ENCODE results near the gene S100P. TPM values are rescaled to one million over a fixed set of nuclear protein-coding genes. Genes with fewer than 3 reads are reported as not detected.

The S100P gene
- polyA plus RNA-seq, 3 donors = 5.4 to 11.8 (median 7.3) TPM

DNA sequence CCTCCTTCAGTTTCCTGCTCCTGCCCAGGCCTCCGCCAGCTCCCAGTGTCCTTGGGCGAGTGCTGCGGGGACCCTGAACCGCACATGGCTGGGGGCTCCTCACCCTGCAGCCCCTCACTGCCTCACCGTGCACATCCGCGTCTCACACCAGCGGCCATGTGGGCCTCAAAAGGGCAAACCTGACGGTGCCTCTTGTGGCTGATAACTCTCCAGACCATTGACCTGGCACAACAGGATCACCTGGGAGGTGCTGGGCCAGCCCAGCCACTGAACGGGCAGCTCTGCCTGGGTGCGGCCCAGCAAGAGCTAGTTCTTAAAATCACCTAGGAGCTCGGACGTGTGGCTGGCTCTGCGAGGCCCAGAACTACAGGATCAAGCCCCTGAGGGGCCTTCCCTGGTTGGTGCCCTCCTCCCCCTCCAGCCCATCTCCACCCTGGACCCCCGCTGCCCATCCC lies 4.1 kb upstream of the S100P start:
- no peak for DNase-seq (ENCODE audit: extremely low read depth in 1 of 11, low read depth in 9 of 11, low spot score in 4 of 11)

DNA sequence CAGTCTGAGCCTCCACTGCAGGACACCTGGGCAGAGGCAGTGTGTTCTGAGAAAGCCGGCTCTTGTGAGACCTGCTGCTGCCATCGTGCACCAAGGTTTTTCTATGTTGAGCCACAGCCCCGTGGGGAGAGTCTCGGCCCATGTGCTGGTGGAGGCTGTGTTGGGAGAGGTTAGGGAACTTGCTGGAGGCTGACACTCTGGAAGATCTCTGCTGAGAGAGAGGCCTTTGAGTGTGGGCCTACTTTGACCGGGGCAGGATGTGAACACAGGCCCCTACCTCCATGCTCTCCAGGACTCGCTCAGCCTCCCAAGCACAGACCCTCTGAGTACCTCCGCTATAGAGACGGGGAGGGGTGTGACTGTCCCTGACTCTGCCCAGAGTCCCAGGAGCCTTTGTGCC lies 1.3 kb upstream of the S100P start:
- no peak for DNase-seq (ENCODE audit: extremely low read depth in 1 of 11, low read depth in 9 of 11, low spot score in 4 of 11)

DNA sequence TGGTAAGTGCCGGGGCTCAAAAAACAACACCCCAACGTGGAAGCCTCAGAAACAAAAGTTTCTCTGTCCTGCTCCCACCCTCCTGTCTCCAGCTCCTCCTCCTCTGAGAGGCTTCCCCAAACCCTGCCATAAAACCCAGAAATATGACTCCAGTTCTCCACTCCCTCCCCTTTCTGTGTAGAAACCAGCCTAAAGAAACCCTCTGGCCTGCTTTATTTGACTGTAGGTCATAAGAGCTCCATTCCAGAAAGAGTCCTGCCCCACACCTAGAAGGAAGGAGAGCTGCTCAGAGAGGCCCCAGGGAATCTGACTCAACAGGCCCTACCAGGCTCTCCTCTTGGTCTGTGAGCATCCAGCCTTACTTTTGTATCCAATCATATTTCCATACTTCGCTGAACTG lies 872 bp upstream of the S100P start:
- DNase-seq (ENCODE audit: extremely low read depth in 1 of 11, low read depth in 9 of 11, low spot score in 4 of 11) = peak in 1 of 11 donors; percentile 34

- DNase-seq (ENCODE audit: extremely low read depth in 1 of 11, low read depth in 9 of 11, low spot score in 4 of 11) = no peak
Measured at GRCh38 chr4:6694177-6694901, 661 bp downstream of the S100P start.

DNA sequence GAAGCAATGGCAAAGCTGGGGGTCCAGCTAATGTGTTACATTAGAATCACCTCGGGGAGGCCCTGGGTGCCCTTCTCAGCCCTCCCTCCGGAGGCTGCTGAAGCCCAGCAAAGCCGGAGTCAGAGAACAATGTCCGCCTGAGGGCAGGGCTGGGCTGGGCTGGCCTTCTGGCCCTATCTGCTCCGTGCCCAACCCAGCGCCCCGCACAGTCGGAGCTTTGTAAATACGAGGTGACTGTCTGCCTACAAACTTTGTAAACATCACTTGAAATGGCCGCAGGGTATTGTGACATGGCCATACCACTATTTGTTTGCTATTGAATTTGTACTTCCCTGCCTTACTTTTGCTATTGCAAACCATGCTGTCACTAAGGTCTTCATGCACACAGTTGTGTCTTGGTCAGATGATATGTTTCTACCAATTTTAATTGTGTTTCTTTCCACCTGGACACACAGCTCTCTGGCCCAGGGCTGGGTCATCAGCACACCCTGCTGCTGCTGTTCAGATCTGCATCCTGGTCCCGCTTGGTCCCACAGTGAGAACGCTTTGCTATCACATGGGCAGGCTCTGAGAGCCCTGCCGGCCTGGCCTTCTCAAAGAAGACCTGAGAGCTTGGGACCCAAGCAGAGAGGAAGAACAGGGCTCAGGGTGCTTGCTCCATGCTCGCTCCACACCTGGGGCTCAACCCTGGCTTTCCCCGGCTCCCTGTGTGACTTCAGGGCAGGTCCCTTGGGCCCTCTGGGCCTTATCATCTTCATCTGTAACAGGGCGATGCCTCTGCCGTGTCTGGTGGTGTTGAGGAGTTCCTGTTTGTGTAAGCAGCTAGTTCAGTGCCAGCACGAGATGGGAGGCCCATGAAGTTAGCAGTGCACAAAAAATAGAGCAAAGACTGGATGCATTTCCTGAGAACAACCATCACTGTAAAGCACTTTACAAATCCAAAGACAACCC lies 2.3 kb downstream of the S100P start:
- no peak for DNase-seq (ENCODE audit: extremely low read depth in 1 of 11, low read depth in 9 of 11, low spot score in 4 of 11)

- DNase-seq (ENCODE audit: extremely low read depth in 1 of 11, low read depth in 9 of 11, low spot score in 4 of 11) = no peak
Measured at GRCh38 chr4:6696611-6697010, 2.9 kb downstream of the S100P start.

DNA sequence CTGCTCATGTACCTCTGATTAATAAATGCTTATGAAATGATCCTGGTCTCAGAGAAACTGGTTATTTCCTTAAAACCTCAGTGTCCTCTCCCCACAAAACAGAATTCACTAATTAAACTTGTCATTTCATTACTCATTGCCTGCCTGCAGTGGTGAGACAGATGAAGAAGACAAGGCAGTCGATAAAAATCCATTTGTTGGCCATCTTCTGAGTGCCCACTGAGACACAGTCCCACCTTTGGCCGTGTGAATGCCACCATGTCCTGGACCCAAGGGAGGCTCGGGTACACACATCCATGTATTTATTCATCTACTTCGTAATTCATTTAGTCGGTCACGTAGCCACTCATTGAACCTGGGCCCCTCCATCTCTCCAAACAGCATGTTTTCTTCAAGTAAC lies 3.5 kb downstream of the S100P start:
- no peak for DNase-seq (ENCODE audit: extremely low read depth in 1 of 11, low read depth in 9 of 11, low spot score in 4 of 11)

DNA sequence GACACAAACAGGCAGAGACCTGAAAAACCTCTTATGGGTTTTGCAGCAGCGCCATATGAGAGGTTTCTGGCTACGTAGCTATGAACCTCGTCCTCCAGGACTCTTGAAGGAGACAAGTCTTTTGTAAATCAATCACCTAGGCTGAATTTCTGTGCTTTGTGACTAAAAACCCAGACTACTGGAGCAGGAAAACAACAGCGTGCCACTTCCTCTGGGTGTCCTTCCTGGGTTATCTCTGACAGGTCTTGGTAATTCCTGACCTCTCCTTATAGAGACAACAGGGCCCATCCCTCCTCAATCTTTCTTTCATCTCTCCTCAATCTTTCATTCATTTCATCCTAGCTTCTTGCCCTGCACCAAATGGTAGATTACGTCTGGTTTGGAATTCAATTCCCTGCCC lies 5.7 kb downstream of the S100P start:
- no peak for DNase-seq (ENCODE audit: extremely low read depth in 1 of 11, low read depth in 9 of 11, low spot score in 4 of 11)

GRCh38 chr4:6699903-6700302 lies 6.2 kb downstream of the S100P start:
- DNase-seq (ENCODE audit: extremely low read depth in 1 of 11, low read depth in 9 of 11, low spot score in 4 of 11) = no peak

DNA sequence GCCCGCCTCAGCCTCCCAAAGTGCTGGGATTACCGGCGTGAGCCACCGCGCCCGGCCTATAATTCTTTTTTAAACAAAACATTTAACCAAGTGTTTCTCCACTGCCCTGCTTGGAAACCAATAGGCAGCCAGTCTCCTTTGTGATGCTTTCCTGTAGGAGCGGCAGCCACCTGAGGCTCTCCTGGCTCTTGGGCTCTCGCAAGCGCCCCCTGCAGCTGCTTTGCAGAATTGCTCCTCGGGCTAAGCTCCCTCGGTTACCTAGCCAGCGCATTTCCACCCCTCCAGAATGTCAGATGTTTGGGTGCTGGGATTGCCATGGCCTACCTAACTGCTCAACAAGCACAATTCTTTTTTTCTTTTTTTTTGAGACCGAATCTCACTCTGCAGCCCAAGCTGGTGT lies 7.7 kb downstream of the S100P start:
- DNase-seq (ENCODE audit: extremely low read depth in 1 of 11, low read depth in 9 of 11, low spot score in 4 of 11) = no peak

- no peak for DNase-seq (ENCODE audit: extremely low read depth in 1 of 11, low read depth in 9 of 11, low spot score in 4 of 11)
Measured at GRCh38 chr4:6702761-6703160, 9.1 kb downstream of the S100P start.

DNA sequence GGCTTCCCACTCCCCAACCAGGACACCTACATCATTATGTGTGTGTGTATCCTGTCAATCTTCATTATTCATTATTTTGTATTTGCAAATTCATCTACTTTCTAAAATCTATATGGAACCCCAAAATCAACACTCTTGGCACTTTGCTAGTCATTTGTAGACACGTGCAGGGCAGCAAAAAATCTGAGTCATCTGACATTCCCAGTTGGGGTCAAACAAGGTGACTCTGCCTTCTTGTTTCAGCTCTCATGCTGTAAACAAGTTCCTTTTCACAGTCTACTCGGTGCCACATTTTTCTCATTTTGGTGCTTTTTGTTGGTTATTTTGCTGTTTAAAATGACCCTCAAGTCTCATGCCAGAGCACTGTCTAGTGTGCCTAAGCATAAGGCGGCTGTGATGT lies 10.1 kb downstream of the S100P start:
- no peak for DNase-seq (ENCODE audit: extremely low read depth in 1 of 11, low read depth in 9 of 11, low spot score in 4 of 11)

DNA sequence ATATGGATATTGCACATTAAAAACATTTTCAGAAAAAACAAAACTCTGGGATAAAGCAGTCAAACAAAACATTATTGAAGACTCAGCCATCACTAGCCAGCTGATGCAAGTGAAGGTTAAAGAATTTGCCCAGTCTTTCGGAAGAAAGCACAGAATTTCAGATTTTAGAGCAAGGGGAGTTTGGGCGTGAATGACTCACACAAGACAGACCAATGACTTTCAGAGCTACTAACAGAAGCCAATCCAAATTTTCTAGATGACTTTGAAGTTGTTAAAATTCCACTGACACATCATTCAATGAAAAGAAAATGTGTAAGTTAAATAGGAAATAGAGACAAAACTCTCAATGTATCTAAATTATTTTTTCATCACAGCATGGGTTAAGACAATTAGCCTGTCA lies 12.0 kb downstream of the S100P start:
- DNase-seq (ENCODE audit: extremely low read depth in 1 of 11, low read depth in 9 of 11, low spot score in 4 of 11) = no peak

GRCh38 chr4:6706173-6706572 lies 12.5 kb downstream of the S100P start:
- DNase-seq (ENCODE audit: extremely low read depth in 1 of 11, low read depth in 9 of 11, low spot score in 4 of 11) = no peak

DNA sequence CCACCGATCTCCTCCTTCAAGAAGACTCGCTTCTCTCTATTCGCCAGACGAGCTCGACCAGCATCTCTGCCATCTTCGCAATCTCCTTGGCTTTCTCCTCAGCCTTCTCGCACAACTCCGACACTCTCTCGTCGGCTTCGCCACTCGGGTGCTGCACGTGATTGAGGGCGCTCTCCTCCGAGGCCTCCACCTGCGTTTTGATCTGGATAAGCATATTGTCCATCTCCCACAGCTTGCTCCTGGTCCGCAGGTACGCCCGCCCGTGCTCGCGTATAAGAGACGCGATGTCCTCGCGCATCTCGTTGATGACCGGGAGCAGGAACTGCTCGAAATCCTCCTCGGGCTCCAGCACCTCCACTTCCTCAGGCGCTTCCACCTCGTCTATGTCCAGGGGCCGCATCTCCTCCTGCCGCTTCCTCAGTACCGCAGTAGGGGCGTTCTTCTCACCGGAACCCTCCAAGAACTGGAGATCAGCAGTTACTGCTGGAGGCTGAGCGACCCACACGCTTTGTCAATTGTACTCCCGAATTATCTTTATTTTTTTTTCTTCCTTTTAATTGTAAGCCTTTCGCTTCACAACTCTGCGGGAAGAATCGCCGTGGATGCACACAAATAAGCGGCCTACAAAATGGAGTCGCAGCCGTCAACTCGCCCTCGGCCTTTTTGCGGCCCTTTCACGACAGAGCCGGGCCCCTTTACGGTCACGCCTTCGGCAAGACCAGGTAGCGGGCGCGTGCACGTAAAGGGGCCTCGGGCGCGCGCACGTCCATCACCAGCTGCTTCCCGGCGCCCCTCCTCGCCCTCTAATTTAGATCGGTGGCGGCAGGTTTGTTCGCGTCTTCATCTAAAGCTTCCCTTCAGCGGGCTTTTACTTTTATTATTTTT lies 15.8 kb downstream of the S100P start, which contains the start of gene MRFAP1L1:
TSS of gene MRFAP1L1 (minus strand) at position 636 of the 885 bp plus-strand sequence. CDS start at position 400, 236 bp downstream.
- DNase-seq (ENCODE audit: extremely low read depth in 1 of 11, low read depth in 9 of 11, low spot score in 4 of 11) = peak; percentile 90 to 97 (median 95)

GRCh38 chr4:6710282-6710681 lies 16.6 kb downstream of the S100P start:
- DNase-seq (ENCODE audit: extremely low read depth in 1 of 11, low read depth in 9 of 11, low spot score in 4 of 11) = no peak

DNA sequence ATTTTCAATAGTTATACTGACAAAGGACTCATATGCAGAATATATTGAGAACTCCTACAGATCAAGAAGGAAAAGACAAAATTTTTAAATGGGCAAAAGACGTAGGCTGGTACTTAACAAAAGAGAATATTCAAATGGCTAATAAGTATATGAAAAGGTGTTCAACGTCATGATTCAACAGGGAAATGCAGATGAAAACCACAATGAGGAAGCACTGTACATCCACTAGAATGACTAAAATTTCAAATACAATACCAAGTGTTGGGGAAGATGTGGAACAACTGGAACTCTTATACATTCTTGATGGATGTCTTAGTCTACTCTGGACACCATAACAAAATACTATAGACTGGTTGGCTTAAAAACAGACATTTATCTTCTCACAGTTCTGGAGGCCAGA lies 17.3 kb downstream of the S100P start:
- DNase-seq (ENCODE audit: extremely low read depth in 1 of 11, low read depth in 9 of 11, low spot score in 4 of 11) = no peak

GRCh38 chr4:6714954-6715353 lies 21.3 kb downstream of the S100P start:
- DNase-seq (ENCODE audit: extremely low read depth in 1 of 11, low read depth in 9 of 11, low spot score in 4 of 11) = no peak

- no peak for DNase-seq (ENCODE audit: extremely low read depth in 1 of 11, low read depth in 9 of 11, low spot score in 4 of 11)
Measured at GRCh38 chr4:6715704-6716017, 22.0 kb downstream of the S100P start.
